Stimulated activated CD4-positive, alpha-beta T cell treated with anti-CD3 and anti-CD28 coated beads, TNF-alpha, amount 100 ng/mL, for 24 hours (primary cell): ENCODE measurements around the gene ARHGEF7.

Source experiments
- DNase-seq, 3 experiments: peaks; one replicate each; pipeline ENCODE4 v3.0.0-alpha.2; 2020; ENCODE audit warnings: low read depth in 3 of 3

Gene ARHGEF7

DNA sequence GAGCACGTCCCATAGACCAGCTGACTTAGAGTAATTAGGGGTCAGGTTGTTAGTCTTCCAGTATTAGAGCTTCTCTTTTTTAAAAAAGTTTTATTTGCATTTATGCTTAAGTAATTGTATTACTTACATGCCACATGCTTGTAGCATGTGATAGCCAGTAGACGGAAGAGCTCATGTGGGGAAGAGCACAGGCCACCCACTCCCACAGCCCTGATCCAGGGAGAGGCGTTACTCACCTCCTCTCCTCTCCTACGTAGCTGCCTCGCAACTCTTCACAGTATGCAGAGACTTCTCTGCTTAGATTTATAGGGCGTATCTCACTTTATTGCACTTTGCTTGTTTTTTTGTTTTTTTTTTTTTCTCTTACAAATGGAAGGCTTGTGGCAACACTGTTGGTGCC, 110.1 kb downstream of the ARHGEF7 start:
- no peak for DNase-seq

DNA sequence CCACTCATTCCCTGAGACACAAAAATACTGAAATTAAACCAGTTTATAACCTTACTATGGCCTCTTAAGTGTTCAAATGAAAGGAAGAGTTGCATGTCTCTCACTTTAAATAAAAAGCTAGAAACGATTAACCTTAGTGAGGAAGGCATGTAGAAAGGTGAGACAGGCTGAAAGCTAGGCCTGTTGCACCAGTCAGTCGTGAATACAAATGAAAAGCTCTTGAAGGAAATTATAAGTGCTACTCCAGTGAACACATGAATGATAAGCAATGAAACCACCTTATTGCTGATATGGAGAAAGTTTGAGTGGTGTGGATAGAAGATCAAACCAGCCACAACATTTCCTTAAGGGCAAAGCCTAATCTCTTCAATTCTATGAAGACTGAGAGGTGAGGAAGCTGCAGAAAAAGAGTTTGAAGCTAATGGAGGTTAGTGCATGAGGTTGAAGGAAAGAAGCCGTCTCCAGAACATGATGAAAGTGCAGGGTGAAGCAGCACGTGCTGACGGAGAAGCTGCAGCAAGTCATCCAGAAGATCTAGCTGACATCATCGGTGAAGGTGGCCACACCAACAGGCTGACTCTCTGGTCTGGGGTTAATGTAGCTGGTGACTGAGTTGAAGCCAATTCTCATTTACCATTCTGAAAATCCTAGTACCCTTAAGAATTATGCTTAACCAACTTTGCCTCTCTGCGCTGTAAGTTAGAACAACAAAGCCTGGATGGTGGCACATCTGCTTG, 110.9 kb downstream of the ARHGEF7 start:
- no peak for DNase-seq

DNA sequence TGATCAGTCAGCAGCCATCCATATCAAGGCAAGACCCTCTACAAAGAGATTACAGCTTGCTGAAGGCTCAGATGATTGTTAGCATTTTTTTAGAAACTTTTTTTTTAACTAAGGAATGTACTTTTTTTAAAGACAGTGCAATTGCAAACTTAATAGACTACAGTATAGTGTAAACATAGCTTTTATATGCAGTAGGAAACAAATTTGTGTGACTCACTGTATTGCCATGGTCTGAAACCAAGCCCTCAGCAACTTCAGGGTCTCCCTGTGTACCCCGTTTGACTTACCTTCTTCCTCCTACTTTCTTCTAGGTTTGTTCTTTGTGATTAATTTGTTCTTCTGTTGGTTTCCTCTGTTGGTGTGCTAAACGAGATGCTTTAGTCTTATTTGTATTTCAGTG, 112.3 kb downstream of the ARHGEF7 start:
- DNase-seq, result no peak

DNA sequence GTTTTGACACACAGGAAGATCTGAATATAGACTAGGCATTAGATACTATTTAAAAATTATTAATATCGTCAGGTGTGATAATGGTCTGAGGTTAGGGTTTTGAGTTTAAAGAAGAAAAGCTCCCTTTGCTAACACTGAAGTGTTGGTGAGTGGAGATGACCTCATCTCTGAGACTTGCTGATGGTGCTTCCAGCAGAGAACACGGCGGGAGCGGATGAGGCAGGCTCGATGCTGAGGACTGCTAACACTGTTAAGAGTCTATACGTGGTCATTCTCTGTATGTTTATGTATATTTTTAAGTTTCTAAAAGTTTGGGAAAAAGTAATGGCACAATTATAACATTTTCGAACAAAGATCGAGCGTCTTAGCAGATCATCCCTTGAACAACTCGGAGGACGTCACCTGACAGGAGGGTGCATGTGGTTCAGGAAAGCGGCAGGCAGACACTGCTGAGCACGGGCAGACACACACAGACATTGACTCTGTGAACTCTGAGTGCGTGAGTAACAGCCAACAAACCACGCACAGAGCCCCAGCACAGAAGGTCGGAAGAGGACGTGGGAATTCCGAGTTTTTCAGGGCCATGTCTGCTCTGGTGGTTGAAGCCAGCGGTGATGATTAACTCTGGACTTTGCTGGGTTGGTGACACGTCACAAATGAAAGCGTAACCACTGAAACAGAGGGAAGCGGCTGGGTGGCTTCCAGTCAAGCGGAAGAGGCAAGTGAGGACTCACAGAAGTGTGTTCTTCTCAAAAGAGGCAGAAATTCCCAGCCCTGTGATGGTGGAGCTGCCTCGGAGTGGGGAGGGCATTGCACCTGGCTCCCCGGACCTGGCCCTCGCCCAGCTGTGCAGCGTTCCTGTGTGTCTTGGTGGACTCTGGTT, 113.4 kb downstream of the ARHGEF7 start:
- no peak for DNase-seq

DNA sequence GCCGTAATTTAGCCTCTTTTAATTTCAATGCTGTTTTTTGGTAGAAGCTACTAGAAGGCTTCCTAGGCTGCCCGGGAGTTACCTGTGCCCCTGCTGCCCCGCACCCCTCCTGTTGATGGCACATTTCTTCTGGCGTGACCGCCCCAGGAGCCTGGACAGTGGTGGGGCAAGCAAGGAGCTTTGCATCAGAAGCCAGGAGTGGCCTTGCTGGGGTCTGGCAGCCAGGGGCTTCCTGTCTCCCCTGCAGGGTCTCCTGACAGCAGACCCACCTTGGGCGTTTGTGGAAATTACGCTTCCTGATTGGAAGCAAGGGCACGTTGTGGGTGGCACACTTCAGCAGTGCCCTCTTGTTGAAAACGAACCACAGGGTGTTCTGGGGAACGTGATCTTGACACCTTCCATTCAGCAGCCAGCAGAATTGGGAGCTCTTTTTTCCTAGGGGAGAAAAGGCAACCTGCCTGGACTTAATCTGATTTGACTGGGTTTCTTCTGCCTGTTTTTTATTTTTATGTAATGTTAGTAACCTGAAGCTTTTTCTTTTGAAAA, 115.3 kb downstream of the ARHGEF7 start:
- no peak for DNase-seq

- DNase-seq, result no peak
Measured at GRCh38 chr13:111232191-111232590, 117.1 kb downstream of the ARHGEF7 start.

GRCh38 chr13:111233080-111233479, 118.0 kb downstream of the ARHGEF7 start:
- DNase-seq, result no peak

DNA sequence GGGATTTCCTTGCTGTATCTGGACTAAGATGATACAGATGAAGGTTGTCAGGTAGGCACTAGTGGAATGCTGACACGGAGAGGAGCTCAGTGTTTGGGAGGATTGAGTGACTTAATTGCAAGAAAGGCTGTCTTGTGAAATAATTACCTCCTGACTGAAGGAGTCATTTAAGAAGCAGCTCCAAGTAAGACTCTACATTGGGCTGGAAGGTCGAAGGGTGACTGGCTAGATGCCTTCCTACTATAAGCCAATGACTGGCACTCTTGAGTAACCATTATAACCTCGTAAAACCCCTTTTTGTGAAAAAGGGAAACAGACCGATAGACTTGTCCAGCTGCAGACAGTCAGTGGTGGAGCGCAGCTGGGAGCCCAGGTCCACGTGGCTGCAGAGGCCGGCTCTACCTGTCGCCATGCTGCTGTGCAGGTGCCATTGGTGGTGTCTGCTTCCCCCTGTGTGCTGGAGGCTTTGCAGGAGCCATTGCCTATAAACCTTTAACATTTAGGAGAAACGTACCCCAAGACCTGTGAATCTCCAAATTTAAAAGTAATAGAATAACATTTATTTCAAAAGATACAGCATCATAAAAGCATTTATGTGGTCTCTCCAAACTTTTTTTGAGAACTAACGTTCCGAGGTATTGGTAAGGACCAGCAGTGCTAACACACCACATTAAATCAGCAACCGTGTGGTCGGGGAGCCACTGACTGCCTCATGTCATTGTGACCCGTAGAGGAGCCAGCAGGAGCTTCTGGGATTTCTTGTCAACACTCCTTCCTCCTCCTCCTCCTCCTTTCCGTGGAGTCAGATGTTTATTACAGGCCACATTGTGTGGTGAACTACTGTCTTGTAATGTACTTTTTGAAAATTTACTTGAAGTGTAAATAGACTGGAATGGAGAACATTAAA, 124.9 kb downstream of the ARHGEF7 start:
- no peak for DNase-seq

- no peak for DNase-seq
Measured at GRCh38 chr13:111241006-111241755, 126.1 kb downstream of the ARHGEF7 start.

DNA sequence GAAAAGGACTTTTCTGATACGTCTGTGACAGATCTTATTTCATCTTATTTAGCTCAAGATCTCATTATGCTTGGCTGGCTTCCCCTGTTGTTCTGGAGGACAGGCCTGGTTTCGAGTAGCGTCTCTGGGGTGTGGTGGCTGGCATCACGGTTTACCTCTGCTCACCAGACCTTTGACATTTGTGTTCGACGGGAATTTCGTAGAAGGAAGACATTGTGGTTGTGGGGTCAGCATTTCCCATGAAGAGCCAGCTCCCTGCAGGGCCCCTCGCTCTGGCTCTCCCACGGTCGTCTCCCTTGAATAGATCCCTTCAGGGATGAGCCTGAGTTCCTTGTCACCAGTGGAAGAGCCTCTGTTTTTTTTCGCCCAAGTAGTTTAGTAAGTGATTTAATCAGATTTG, 126.8 kb downstream of the ARHGEF7 start:
- DNase-seq, result no peak

DNA sequence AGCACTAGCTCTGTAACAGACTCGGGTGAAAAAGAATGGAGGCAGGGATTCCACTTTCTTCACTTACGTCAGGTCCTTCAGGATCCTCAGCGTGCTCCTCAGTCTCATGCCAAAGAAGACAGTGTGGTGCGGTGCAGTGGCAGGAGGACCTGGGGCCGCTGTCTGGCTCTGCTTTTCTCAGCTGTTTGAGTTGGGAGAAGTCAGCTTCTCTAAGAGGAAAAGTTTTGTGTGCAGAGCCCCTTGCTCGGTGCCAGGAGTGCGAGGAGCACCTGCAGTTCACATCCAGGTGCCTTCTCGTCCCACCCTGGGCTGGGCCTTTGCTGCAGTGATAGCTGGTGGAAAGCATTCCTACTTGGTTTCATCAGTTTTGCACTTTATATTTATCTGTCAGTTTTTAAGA, 127.5 kb downstream of the ARHGEF7 start:
- DNase-seq, result no peak

GRCh38 chr13:111243981-111244380, 128.9 kb downstream of the ARHGEF7 start:
- no peak for DNase-seq

- no peak for DNase-seq
Measured at GRCh38 chr13:111245576-111246384, 130.7 kb downstream of the ARHGEF7 start.

- DNase-seq, result no peak
Measured at GRCh38 chr13:111247552-111247951, 132.4 kb downstream of the ARHGEF7 start.

DNA sequence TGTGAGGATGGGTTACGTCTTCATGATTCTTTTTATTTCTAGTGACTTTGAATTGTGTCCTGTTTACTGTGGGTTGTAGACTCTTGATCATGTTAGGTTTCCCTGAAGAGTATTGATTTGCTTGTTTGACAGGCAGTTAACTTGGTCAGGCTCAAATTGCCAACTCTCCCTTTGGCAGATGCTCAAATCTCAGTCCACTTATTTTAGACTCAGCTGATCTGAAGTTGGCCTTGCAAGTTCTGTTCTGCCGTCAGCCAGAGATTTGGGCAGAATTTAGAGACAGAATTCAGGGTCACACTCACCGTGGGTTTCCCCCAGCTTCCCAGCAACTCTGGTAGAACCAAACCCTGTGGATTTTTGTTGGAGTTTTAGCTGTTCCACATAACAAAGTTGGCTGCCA, 133.7 kb downstream of the ARHGEF7 start:
- DNase-seq, result no peak

DNA sequence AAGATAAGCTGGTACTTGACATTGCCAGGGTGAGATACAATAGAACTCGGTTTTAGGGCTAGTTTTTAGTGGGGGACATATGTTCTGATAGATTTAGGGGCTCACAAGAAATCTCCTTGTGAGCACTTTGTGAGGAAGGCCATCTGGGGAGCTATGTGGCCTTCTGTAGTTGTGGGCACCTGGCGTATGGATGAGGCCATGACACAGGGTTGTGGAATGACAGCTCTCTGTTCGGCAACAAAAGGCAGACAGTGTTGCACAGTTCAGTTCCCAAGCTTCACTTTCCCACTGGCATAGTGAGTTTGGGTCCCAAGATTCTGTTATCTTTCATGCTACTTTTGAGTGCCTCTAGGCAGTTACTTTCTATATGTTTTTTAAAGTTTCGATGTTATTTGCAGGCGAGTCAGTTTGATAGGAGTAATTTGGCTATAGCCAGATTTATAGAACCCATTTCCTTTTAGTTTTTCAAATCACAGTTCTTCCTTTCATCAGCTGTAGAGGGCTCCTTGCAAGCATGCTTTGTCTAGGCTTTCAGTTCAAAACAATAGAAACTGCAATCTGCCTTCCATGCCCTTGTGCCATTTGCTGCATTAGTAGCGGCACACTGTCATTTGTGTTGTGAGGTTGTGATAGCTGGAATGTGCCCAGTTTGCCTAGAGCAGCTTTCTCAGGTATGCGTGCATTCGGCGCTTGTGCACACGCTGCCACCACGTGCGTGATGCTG, 134.7 kb downstream of the ARHGEF7 start:
- no peak for DNase-seq

GRCh38 chr13:111251646-111252445, 136.7 kb downstream of the ARHGEF7 start:
- DNase-seq, result no peak
